HG03025 (cell line): ENCODE results near the gene GSG1.

Source experiments
- ATAC-seq: cut with Tn5 transposase; IDR thresholded peaks from one replicate; pipeline ENCODE4 v1.9.1; 2021; ENCODE audit warnings: mild to moderate bottlenecking, moderate library complexity; ENCODE audit not compliant: unreplicated experiment, low FRiP score

Gene GSG1

DNA sequence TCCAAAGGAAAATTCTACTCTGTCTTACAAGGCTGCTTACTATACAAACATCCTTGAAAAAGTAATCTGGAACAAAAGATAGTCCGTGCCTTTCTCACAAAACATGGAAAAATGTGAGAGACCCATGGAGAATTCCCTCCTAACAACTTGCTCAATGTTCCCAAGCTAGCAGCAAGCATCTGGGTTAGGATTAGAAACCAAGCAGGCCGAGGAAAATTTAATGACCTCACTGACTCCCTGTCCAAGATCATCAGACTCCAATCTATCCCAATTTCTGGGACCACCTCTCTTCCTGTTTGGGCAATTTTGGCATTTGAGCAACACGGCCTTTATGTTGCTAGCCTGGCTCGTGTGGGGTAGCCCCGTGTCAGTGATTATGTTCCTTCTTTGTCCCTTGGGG is 18.1 kb upstream of the GSG1 start:
- ATAC-seq = no peak

DNA sequence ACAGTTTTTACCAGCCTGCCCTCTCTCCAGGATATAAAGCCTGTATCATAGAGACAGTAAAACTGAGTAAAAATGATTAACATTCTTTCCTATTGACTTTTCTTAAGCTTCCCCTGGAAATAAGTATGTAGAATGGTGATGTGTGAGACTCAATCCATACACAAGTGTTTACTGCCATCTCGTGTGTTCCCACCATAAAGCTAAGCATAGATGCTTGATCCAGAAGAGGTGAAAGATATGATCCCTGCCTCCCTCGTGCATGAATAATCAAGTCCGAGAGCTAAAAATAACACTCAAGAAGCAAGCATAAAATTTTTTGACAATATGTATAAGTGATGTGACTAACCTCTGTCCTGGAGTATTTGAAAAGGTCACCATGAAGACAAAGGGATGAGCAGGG is 16.9 kb upstream of the GSG1 start:
- ATAC-seq = no peak

DNA sequence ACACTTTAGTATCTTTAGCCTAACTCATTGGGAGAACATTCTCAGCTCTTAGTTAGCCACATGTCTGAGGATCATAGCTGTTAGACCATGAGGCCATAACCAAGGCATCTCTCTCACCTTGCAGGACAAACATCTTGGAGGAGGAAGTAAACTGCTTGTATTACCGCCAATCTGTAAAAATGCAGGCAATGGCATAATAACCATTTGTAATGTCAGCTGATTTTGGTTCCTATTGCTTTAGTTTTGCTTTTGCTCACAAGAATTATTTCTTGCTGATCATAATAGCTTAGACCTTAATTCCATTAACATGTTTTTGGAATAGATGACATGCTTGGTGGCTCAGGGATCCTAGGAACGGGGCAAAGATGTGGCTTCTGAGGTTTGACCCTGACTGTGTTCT is 16.4 kb upstream of the GSG1 start:
- ATAC-seq = no peak

DNA sequence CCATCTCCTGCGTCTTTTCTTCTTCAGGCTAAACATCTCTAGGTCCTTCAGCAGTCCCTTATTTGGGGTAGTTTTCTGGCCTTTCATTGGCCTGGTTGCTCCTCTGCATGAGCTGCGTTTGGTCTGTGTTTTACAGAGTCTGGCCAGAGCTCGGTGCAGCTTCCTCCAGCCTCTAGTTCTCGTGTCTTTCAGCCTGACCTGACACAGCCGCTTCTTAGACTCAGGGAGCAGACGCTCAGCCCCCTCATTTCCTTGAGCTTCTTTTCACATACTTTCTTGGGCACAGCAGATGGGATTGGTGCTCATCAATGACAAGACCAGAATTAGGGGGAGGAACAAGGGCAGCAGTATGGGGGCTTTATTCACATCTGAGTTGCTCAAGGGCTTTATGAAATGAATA is 13.6 kb upstream of the GSG1 start:
- no peak for ATAC-seq

DNA sequence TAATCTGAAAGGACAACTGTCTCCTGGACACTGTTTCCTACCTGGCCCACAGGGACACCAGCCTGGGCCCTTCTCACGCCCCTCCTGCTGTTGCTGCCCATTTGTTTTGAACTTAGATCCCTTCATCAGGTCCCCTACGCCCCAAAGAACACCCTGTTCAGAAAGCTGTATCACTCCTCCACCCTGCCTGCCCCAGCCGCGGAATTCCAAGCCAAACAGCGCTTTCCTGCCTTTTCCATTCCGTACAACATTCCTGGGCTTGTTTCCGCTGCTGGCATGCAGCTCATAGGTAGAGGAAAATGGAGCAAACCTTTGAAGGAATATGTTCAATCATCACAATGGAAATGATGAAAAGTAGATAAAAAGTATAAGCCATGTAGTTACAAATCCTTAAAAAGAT is 12.8 kb upstream of the GSG1 start:
- no peak for ATAC-seq

DNA sequence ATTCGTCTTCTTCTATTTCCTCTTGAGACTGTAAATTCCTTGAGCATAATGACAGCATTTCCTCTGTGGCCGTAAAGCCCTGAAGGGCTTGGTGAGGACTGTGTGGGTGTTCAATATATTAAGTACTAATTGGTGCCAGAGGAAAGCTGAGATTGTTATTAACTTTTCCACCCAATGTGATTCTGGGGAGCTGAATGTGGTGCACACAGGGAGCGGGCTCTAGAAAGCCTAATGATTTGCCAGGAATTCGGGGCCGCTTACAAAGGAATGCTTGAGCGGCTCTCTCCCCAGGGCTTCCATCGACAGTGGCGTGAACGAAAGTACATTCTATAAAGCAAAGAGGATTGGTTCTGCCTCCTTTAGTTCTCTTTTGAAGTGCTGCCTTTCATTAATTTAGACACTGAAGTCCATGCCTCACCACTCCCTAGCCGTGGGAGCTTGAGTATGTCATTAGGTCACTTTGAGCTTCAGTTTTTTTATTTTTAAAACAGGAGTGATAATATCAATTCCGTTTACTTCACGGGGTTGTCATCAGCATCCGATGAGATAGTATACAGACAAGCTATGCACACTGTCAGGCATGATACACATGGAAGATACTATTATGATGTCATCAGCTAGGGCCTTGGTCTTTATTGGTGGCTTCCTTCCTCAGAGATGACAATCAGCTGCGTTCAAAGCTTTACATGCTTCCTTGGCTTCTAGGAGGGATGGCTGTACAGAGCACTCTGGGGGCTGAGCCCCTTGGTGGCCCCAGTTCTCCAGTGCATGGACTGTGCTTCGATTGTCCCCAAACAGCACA is 11.0 kb upstream of the GSG1 start:
- no peak for ATAC-seq

DNA sequence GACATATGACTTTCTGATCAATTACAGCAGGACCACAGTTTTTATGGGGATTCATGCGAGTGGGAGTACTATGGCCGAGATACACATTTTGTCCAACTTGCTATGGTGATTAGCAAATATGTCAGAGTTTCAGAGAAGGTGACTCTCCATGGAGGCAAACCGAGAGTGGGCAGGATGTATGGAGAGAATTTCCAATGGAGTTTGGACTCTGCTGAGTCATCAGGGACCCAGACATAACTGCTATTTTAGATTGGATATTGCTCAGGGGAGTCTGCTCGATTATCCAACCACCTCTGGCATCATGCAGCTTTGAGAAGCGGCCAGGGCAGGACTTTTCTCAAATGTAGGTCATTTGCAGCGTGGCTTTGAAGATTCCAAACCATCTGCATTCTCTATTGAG is 9.5 kb upstream of the GSG1 start:
- ATAC-seq = no peak

DNA sequence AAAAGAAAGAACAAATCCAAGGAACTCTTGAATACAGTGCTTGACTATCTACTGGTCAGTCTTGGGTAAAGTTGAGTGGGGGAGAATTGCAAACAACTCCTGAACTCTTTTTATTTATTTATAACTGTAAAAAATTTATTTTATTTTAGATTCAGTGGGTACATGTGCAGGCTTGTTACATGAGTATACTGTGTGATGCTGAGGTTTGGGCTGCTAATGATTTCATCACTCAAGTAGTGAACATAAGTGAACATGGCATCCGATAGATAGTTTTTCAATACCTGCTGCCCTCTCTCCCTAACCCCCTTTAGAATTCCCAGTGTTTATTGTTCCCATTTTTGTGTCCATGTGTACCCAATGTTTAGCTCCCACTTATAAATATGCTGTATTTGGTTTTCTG is 3.2 kb upstream of the GSG1 start:
- ATAC-seq = no peak

DNA sequence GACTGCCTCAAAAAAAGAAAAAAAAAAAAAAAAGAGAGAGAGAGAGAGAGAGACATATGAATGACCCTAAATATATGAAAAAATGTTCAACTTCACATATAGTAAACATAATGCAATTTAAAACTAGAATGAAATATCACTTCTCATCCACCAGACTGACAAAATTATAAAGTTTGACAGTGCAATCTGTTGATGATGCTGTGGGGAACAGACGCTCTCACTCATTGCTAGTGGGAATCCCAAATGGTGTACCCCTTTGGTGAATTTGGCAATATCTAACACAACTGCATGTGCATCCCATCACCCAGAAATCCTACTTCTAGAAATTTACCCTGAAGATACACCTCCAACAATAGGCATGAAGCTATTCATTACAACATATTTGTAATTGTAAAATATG is 2.3 kb upstream of the GSG1 start:
- ATAC-seq = no peak

DNA sequence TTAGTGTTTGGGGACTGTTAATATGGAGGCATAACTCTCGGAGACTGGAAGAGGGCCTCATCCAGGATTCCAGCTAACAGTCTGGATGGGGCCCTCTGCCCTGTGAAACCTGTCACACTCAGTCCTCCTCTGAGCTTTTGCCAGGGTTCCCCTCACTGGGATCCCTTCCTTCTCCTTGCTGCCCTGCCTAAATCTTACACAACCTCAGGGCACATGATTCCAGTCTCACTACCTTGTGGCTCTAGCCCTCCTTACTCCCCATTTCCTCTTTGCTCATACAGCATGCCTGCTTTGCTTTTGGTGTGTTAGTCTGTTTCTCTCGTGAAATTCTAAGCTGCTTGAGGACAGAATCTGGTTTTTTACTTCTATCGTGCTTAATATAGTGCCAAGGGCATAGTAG is 942 bp upstream of the GSG1 start:
- no peak for ATAC-seq

DNA sequence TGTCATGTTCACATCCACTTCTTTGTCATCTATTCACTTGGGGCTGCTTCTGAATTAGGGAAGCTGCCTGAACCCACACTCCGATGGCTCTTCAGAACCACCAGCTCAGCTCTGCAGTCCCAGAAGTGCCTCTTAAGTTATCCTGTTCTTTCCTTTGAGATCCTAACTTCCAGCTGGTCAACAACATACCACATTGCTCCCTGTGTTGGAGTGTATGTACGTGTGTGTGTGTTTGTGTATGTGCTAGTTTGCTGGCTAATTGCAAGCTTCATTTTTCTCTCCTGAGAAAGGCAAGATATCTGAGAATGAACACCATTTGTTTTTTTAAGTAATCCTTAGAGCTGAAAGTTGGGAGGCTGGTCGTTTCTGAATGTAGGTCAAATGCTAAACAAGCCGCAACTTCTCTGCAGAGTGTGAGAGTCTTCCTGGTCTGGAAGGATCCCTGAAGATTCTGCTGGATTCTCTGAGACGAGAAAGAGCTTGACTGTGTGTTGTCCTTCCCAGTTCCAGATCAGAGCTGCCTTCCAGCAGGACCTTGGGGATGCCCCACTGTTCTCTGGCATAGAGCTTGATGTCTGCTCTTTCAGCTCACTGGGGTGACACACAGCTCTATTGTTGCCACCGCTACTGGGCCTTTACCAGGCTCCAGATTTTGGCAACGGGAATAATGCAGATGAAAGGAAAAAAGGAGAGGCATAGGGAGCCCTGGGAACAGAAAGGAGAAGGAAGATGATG is 839 bp downstream of the GSG1 start:
- no peak for ATAC-seq

DNA sequence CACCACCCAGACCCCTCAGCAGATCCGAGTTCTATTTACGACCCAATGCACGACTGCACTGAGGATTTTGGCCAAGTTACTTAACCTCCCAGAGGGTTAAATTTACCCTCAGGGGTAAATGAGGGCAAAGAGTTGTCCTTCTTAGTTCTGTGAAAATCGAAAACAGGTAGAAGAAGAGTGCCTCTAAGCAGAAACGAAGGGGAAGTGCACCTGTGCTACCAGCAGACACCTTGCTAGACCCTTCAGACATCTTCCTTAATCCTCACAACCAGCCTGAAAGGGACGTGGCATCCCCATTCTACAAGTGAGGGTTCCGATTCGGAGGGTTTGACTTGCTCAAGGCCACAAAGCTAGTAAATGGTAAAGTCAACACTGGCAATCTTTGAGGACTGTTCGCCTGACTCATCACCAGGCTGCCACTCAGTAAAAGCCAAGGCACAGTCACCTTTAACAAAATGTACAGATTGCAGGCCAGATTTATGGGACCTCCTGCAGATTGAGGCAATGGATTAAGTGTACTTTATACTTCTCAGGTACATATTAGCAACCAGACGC is 1.6 kb downstream of the GSG1 start:
- no peak for ATAC-seq

DNA sequence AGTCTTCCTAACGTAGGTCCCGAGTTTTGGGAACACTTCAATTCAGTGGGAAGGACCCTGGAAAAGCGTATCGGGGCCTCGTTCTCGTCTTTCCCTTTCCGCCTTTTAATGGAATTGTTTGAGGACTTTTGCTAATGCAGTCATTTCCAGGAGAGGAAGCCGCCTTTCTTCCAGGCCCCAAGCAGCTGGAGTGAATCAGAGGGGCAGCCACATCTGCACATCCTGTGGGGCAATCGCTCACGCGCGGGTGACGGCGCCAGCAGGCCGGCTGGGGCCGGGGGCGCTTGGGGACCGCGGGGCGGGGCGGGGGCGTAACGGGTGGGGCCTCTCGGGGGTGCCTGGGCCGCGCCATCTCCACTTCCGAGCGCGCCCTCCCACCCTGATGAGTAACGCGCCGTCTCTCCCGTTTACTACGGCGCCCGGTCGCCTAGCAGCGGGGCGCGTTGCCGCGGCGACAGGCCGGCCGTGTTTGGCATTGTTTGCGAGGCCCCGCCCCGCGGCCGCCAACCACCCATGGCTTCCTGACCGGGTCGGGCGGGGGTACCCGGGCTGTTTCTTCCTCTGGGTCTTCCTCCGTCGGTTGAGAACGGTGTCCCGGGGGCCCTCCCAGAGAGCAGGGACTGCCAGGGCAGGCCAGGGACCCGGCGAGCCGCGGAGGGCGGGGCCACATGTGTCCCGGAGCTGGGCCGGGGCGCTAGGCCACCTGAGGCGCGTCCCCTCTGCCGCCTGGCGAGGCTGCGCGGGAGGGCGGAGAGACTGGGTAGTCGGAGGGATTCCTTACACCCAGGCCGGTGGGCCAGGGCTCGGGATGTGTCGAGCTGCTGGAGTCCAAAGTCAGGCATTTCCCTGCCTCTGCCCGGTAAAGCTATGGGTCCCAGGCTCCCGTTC is 2.3 kb downstream of the GSG1 start:
- peak; percentile 78 for ATAC-seq

DNA sequence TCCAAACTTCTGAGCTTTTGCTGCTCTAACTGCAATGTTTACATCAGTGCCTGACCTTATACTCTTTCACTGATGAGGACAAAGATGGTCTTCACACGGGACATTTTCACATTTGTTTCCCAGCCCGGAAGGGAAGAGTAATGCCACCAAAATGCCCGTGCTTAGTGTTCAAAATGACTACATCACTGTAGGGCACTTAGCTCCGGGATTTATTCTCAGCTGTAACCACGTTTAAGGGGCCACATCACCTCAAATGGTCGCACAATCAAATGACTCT is 2.9 kb downstream of the GSG1 start:
- no peak for ATAC-seq

DNA sequence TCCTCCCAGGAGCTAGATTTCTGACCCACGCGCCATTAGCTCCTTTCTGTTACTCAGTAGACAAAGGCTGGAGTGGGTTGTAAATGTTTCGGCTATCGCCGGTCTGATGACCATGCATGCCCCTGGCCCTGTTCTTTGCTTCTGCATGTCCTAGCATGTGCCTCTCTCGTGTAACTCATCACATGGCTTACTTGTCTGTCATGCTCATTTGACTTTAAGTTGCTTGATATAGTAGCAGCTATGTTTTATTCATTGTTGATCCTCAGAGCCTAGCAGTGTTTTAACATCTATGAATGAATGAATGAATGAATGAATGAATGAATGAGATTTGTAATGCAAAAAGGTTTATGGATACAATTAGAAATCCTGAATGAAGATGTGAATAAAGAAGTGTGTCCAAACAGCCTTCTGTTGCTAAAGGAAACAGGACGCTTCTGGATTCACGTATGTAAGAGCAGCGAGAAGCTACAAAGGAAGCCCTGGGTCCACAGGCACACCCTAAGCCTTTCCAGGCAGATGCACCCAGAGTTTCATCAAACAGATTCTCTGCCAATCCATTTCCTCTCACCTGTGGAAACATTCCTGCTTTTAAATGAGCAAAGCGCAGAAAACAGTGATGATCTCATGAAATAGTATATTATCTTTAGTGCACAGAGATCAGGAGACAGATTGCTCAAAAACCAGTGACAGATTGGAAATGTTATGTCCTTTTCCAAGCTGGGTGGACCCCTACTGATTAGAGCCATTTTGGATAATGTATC is 3.4 kb downstream of the GSG1 start:
- no peak for ATAC-seq

DNA sequence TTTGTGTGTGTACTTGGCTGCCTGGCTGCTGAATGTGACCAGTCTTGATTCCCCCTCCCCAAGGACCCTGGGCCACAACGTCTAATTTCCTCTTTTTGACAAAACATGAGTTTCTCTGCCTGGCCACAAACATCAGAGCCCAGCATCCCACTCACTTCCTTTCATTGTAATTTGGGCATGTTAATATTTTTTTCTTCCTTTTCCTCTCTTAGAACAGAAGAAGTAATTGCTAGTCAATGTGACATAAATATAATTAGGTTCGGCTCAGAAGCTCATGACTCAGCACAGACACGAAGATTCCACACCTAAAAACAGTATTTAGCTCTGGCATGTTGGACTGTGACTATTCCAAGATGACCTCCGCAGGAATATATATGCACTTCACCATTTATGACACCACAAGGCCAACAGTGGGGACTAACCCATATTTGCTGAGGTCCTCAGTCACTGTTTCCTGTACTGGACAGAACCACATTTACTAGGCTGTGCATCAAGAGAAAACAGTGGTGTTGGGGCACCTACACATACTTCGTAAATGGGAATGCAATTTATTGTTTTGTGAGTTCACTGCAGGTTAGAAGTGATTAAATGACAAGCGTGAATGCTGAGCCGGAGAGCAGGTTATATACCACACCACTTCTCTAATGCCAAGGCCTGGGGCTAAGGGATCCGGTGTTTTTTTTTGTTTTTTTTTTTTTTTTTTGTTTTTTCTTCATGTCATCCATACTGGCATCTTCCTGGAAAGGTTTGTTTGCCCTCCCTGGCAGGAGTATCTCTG is 4.2 kb downstream of the GSG1 start:
- ATAC-seq = no peak

DNA sequence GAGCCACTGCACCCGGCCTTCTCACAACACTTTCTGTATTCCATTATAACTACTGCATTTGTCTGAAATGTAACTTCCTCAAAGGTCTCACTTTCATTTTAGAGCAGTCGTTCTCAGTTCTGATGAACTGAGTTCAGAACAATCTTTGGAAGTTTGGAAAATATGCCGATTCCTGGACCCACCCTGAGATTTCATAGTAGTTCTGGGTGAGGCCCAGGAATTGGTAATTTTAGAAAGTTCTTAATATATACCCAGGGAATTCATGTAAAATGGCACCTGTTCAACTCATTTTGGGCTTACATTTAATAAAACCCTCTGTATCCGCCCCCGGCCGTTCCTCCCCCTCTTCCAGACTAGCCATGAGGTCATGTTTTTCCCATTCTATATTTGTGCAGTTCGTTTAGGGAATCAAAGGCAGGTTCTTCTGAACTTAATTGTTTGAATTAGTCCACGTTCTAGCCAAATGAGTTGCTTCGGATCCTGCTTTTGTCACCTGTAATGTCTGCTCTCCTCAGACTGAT is 5.9 kb downstream of the GSG1 start:
- no peak for ATAC-seq

DNA sequence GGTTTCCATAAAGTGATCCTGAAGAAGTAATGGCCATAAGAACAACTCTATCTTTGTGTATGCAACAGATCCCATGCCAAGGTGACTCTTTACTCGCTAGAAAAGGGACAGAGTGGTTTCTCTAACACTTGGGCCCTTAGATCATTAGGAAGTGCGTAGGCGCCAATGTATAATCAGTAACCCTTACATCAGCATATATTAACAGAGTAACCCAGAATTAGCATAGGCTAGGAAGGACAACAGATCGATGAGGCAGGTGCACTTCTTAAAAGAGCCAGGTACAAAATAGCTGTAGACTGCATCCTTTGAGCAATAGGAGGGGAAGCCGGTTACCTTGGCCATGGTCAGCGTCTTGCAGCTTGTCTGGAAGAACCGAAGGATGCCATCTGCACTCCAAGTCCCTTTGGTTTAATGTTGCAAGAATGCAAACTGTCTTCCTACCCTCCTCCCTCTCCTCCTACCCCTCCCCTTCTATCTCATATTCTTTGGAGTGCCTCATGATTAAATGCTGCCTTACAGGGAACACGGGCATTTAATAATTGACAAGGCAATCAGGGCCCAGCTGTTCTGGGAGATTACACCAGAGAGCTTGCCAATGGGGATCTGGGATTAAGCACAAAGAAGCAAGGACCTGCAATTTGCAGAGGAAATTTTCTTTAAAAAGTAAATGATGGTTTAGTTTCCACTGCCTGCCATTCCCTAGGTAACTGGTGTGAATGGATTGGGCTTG is 8.0 kb downstream of the GSG1 start:
- ATAC-seq = no peak

DNA sequence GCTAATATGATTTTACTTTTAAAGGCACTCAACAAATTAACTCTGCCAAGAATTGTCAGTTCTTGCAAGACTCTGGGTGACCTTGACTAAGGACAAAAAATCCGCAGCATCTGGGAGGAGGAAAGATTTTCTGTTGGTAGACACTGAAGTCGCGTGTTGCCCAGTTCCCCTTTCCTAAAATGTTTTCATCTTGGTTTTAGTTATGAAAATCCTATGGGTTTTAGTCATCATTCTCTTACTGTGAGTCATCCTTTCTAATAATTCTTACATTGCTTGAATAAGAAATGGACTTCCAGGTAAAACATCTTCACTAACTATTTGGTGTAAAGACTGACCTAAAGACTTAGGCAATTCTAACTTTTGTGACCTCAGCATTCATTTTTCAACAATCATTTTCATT is 9.1 kb downstream of the GSG1 start:
- peak; percentile 39 for ATAC-seq
